SK-N-SH treated with all-trans-retinoic acid at 6 μM for 48 hours (cell line): ENCODE results near the gene SRPX2.

ENCODE experiments used
- ATAC-seq: fragments of 200-7000 bp; cut with Tn5 transposase; 3 replicates; pipeline ENCODE4 v1.9.1; 2020; ENCODE audit warnings: mild to moderate bottlenecking, moderate library complexity
- ARNTL ChIP-seq: fragments of 450-650 bp; formaldehyde crosslinking; IDR thresholded peaks from 2 replicates; pipeline ENCODE4 v1.5.0; 2020; ENCODE audit warnings: low read depth, mild to moderate bottlenecking, moderate library complexity, borderline replicate concordance
- BACH2 ChIP-seq: fragments of 250-450 bp; sonication (Bioruptor Pico); IDR thresholded peaks from 2 replicates; pipeline ENCODE4 v1.9.0; 2021; ENCODE audit warnings: mild to moderate bottlenecking, borderline replicate concordance
- CSDC2 ChIP-seq: fragments of 250-450 bp; sonication (Bioruptor Pico); IDR thresholded peaks from 2 replicates; pipeline ENCODE4 v1.5.0; 2020; ENCODE audit warnings: mild to moderate bottlenecking, moderate library complexity
- ESRRG ChIP-seq: fragments of 250-450 bp; sonication (Bioruptor Pico); IDR thresholded peaks from 2 replicates; pipeline ENCODE4 v1.6.1; 2021; ENCODE audit warnings: mild to moderate bottlenecking
- GLIS3 ChIP-seq: fragments of 250-450 bp; sonication (Bioruptor Pico); IDR thresholded peaks from 2 replicates; pipeline ENCODE4 v1.5.0; 2020; ENCODE audit warnings: mild to moderate bottlenecking, moderate library complexity
- ISL1 ChIP-seq: fragments of 250-450 bp; sonication (Bioruptor Pico); IDR thresholded peaks from 2 replicates; pipeline ENCODE4 v2.1.2; 2022; ENCODE audit warnings: mild to moderate bottlenecking, moderate library complexity
- OSR1 ChIP-seq: fragments of 250-450 bp; sonication (Bioruptor Pico); IDR thresholded peaks from 2 replicates; pipeline ENCODE4 v1.8.0; 2022; ENCODE audit warnings: moderate library complexity, mild to moderate bottlenecking, inconsistent platforms
- PPARA ChIP-seq: fragments of 250-450 bp; sonication (Bioruptor Pico); IDR thresholded peaks from 2 replicates; pipeline ENCODE4 v1.5.0; 2020; ENCODE audit warnings: mild to moderate bottlenecking, borderline replicate concordance
- RARB ChIP-seq: fragments of 250-450 bp; sonication (Bioruptor Pico); IDR thresholded peaks from 2 replicates; pipeline ENCODE4 v1.8.0; 2021; ENCODE audit warnings: mild to moderate bottlenecking, moderate library complexity
- SNAI2 ChIP-seq: fragments of 250-450 bp; sonication (Bioruptor Pico); IDR thresholded peaks from 2 replicates; pipeline ENCODE4 v1.5.0; 2020; ENCODE audit warnings: mild to moderate bottlenecking, moderate library complexity
- TCF4 ChIP-seq: fragments of 250-450 bp; sonication (Bioruptor Pico); IDR thresholded peaks from 2 replicates; pipeline ENCODE4 v1.8.0; 2021; ENCODE audit warnings: mild to moderate bottlenecking, moderate library complexity, borderline replicate concordance
- TOX ChIP-seq: fragments of 250-450 bp; sonication (Bioruptor Pico); IDR thresholded peaks from 2 replicates; pipeline ENCODE4 v1.8.0; 2021; ENCODE audit warnings: mild to moderate bottlenecking, moderate library complexity, borderline replicate concordance
- ZC3H10 ChIP-seq: fragments of 250-450 bp; sonication (Bioruptor Pico); IDR thresholded peaks from 2 replicates; pipeline ENCODE4 v1.5.1; 2021; ENCODE audit warnings: mild to moderate bottlenecking, moderate library complexity
- ZFP3 ChIP-seq: fragments of 250-450 bp; sonication (Bioruptor Pico); IDR thresholded peaks from 2 replicates; pipeline ENCODE4 v1.5.0; 2020; ENCODE audit warnings: mild to moderate bottlenecking, moderate library complexity
- ZFP30 ChIP-seq: fragments of 450-650 bp; formaldehyde crosslinking; IDR thresholded peaks from 2 replicates; pipeline ENCODE4 v1.5.0; 2022; ENCODE audit warnings: mild to moderate bottlenecking, moderate library complexity
- ZNF565 ChIP-seq: fragments of 450-650 bp; formaldehyde crosslinking; conservative IDR thresholded peaks from 2 replicates; pipeline ENCODE4 v1.5.0; 2020; ENCODE audit warnings: low read depth, mild to moderate bottlenecking, moderate library complexity
- ZNF70 ChIP-seq: fragments of 450-650 bp; formaldehyde crosslinking; IDR thresholded peaks from 2 replicates; pipeline ENCODE4 v1.5.0; 2020; ENCODE audit warnings: mild to moderate bottlenecking, moderate library complexity
- ZNF8 ChIP-seq: fragments of 450-650 bp; formaldehyde crosslinking; IDR thresholded peaks from 2 replicates; pipeline ENCODE4 v1.5.0; 2020; ENCODE audit warnings: mild to moderate bottlenecking, moderate library complexity
- TF ChIP-seq, protein P1 (sequence below): fragments of 250-450 bp; sonication (Bioruptor Pico); IDR thresholded peaks from 2 replicates; pipeline ENCODE4 v1.8.0; 2020; ENCODE audit warnings: mild to moderate bottlenecking, moderate library complexity, borderline replicate concordance
- TF ChIP-seq, protein P2 (sequence below): fragments of 250-450 bp; sonication (Bioruptor Pico); IDR thresholded peaks from 2 replicates; pipeline ENCODE4 v1.5.1; 2020; ENCODE audit warnings: low read depth, mild to moderate bottlenecking, moderate library complexity
- TF ChIP-seq, protein P3 (sequence below): fragments of 250-450 bp; sonication (Bioruptor Pico); IDR thresholded peaks from 2 replicates; pipeline ENCODE4 v1.5.0; 2020; ENCODE audit warnings: mild to moderate bottlenecking, moderate library complexity
- TF ChIP-seq, protein P4 (sequence below): fragments of 250-450 bp; sonication (Bioruptor Pico); IDR thresholded peaks from 2 replicates; pipeline ENCODE4 v1.5.1; 2021; ENCODE audit warnings: mild to moderate bottlenecking, moderate library complexity
- TF ChIP-seq, protein P5 (sequence below): fragments of 250-450 bp; sonication (Bioruptor Pico); IDR thresholded peaks from 2 replicates; pipeline ENCODE4 v1.8.0; 2021; ENCODE audit warnings: low read depth, mild to moderate bottlenecking, moderate library complexity, borderline replicate concordance

Gene SRPX2

DNA sequence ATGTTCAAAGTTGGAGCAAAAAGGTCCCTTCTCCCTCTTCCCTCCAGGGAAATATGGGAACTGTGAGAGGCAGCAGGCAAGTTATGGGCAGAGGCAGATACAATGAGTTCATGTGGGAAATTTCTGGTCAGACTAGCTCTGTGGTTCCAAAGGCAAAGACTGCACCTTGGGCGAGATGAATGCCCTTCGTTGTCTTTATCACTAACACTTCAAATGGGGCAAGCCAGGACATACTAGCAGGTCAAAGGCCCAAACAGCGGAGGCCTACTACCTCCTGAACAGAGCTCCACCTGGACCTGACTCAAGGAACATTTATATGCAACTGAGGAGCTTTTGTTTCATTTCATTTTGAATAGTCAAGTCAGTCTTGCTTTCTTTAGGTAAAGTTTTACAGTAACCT, 29.0 kb downstream of the SRPX2 start:
- no peak for ATAC-seq
- no peak for TF ChIP-seq ZFP30 (CRISPR knock-in tag)
- no peak for TF ChIP-seq ESRRG
- no peak for TF ChIP-seq BACH2 (CRISPR knock-in tag)
- no peak for TF ChIP-seq GLIS3 (CRISPR knock-in tag)
- no peak for TF ChIP-seq OSR1 (CRISPR knock-in tag)
- no peak for TF ChIP-seq ZNF70 (CRISPR knock-in tag)
- no peak for TF ChIP-seq ZNF8
- TF ChIP-seq, protein P1, sequence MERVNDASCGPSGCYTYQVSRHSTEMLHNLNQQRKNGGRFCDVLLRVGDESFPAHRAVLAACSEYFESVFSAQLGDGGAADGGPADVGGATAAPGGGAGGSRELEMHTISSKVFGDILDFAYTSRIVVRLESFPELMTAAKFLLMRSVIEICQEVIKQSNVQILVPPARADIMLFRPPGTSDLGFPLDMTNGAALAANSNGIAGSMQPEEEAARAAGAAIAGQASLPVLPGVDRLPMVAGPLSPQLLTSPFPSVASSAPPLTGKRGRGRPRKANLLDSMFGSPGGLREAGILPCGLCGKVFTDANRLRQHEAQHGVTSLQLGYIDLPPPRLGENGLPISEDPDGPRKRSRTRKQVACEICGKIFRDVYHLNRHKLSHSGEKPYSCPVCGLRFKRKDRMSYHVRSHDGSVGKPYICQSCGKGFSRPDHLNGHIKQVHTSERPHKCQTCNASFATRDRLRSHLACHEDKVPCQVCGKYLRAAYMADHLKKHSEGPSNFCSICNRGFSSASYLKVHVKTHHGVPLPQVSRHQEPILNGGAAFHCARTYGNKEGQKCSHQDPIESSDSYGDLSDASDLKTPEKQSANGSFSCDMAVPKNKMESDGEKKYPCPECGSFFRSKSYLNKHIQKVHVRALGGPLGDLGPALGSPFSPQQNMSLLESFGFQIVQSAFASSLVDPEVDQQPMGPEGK, result no peak
- TF ChIP-seq TCF4, result no peak
- TF ChIP-seq, protein P2, sequence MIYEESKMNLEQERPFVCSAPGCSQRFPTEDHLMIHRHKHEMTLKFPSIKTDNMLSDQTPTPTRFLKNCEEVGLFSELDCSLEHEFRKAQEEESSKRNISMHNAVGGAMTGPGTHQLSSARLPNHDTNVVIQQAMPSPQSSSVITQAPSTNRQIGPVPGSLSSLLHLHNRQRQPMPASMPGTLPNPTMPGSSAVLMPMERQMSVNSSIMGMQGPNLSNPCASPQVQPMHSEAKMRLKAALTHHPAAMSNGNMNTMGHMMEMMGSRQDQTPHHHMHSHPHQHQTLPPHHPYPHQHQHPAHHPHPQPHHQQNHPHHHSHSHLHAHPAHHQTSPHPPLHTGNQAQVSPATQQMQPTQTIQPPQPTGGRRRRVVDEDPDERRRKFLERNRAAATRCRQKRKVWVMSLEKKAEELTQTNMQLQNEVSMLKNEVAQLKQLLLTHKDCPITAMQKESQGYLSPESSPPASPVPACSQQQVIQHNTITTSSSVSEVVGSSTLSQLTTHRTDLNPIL, result no peak
- no peak for TF ChIP-seq ZFP3 (CRISPR knock-in tag)
- no peak for TF ChIP-seq ZNF565 (CRISPR knock-in tag)
- no peak for TF ChIP-seq CSDC2 (CRISPR knock-in tag)
- TF ChIP-seq ARNTL (CRISPR knock-in tag), result no peak
- TF ChIP-seq SNAI2, result no peak
- TF ChIP-seq, protein P3, sequence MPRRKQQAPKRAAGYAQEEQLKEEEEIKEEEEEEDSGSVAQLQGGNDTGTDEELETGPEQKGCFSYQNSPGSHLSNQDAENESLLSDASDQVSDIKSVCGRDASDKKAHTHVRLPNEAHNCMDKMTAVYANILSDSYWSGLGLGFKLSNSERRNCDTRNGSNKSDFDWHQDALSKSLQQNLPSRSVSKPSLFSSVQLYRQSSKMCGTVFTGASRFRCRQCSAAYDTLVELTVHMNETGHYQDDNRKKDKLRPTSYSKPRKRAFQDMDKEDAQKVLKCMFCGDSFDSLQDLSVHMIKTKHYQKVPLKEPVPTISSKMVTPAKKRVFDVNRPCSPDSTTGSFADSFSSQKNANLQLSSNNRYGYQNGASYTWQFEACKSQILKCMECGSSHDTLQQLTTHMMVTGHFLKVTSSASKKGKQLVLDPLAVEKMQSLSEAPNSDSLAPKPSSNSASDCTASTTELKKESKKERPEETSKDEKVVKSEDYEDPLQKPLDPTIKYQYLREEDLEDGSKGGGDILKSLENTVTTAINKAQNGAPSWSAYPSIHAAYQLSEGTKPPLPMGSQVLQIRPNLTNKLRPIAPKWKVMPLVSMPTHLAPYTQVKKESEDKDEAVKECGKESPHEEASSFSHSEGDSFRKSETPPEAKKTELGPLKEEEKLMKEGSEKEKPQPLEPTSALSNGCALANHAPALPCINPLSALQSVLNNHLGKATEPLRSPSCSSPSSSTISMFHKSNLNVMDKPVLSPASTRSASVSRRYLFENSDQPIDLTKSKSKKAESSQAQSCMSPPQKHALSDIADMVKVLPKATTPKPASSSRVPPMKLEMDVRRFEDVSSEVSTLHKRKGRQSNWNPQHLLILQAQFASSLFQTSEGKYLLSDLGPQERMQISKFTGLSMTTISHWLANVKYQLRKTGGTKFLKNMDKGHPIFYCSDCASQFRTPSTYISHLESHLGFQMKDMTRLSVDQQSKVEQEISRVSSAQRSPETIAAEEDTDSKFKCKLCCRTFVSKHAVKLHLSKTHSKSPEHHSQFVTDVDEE (CRISPR knock-in tag), result no peak
- TF ChIP-seq, protein P4, sequence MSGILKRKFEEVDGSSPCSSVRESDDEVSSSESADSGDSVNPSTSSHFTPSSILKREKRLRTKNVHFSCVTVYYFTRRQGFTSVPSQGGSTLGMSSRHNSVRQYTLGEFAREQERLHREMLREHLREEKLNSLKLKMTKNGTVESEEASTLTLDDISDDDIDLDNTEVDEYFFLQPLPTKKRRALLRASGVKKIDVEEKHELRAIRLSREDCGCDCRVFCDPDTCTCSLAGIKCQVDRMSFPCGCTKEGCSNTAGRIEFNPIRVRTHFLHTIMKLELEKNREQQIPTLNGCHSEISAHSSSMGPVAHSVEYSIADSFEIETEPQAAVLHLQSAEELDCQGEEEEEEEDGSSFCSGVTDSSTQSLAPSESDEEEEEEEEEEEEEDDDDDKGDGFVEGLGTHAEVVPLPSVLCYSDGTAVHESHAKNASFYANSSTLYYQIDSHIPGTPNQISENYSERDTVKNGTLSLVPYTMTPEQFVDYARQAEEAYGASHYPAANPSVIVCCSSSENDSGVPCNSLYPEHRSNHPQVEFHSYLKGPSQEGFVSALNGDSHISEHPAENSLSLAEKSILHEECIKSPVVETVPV (CRISPR knock-in tag), result no peak
- no peak for TF ChIP-seq PPARA (CRISPR knock-in tag)
- TF ChIP-seq ISL1 (CRISPR knock-in tag), result no peak
- TF ChIP-seq, protein P5, sequence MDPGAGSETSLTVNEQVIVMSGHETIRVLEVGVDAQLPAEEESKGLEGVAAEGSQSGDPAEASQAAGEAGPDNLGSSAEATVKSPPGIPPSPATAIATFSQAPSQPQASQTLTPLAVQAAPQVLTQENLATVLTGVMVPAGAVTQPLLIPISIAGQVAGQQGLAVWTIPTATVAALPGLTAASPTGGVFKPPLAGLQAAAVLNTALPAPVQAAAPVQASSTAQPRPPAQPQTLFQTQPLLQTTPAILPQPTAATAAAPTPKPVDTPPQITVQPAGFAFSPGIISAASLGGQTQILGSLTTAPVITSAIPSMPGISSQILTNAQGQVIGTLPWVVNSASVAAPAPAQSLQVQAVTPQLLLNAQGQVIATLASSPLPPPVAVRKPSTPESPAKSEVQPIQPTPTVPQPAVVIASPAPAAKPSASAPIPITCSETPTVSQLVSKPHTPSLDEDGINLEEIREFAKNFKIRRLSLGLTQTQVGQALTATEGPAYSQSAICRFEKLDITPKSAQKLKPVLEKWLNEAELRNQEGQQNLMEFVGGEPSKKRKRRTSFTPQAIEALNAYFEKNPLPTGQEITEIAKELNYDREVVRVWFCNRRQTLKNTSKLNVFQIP, result no peak

DNA sequence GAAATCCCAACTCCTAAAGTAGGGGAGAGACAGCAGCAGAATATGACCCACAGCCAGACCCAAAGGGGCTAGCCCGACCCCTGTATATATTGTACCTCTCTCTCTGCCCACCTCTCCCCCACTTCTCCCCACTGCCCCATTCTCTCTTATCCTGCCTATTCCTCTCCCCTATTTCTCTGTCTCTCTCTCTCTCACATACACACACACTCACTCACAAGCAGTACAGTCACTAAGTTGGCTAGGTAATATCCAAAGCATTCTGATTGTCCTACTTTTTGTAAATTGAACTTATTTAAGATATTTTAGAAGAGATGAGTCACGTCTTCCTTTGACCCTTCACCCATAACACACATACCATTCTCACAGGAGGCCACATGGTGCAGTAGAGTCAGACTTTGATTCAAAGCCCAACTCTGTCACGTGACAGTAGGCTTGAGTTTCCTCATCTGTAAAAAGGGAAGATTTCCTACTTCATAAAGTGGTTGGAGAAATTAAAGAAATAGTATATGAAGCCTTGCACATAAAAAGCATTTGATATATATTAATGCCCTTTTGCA, 29.5 kb downstream of the SRPX2 start:
- TF ChIP-seq, protein P5, result no peak
- TF ChIP-seq, protein P1, result no peak
- TF ChIP-seq ZNF8, result no peak
- TF ChIP-seq, protein P2, result no peak
- no peak for TF ChIP-seq ZFP30 (CRISPR knock-in tag)
- TF ChIP-seq, protein P4 (CRISPR knock-in tag), result no peak
- TF ChIP-seq RARB (CRISPR knock-in tag), result no peak
- no peak for TF ChIP-seq OSR1 (CRISPR knock-in tag)
- TF ChIP-seq BACH2 (CRISPR knock-in tag), result no peak
- no peak for TF ChIP-seq PPARA (CRISPR knock-in tag)
- TF ChIP-seq ARNTL (CRISPR knock-in tag), result no peak
- no peak for TF ChIP-seq CSDC2 (CRISPR knock-in tag)
- no peak for TF ChIP-seq ZNF565 (CRISPR knock-in tag)
- TF ChIP-seq ZNF70 (CRISPR knock-in tag), result no peak
- no peak for TF ChIP-seq TOX (CRISPR knock-in tag)
- no peak for TF ChIP-seq ZC3H10 (CRISPR knock-in tag)
- TF ChIP-seq TCF4, result no peak
- TF ChIP-seq, all 23 proteins: peak for 0
- no peak for ATAC-seq
